ENCODE results near the gene CXCR5.

CXCR5 gene

DNA sequence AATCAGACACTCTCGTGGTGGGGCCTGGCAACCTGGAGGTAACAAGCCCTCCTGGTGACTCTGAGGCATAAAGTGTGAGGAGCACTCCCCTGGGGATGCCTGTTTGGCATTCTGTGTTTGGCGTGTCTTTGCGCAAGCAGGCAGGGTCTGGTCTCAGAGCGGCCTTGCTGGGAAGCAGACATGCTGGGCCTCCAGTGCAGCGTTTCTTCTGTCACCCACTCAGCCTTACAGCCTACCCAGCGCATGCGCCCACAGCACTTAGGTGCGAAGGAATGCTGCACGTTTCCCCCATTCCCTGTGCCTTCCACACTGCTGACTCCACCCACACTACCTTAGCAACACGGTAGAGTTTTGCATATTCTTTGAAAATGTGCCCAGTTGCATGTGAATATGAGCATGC, 7.4 kb upstream of the CXCR5 start:
- no peak for DNase-seq

DNA sequence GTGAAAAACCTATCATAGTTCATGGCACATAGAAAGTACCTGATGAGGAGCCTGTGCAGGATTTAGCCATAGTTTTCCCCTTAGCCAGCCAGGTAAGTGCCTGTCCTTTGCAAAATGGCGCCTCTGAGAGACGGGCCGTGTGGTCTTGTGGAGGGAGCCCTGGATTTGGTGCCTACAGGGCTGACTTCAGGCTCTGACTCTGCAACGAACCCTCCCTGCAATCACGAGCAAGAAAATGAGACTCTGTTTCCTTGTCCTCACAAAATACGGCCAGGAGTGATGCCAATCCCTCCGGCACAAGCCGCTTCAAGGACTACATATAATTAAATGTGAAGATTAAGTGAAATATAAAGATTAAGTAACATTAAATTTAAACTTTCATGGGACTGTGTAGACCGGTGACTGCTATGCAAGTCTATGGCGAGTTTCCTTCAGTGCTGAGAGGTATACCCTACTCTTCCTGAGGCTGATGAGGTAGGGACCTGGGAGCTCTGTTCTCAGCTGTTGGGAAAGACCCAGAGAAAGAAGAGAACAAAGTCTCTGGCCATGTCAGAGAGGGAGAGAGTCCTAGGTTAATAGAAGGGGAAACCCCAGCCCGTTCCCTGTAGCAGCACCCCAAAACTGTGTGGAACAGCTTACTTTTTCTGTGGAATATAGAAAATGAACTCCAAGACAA, 6.1 kb upstream of the CXCR5 start:
- DNase-seq, result no peak

DNA sequence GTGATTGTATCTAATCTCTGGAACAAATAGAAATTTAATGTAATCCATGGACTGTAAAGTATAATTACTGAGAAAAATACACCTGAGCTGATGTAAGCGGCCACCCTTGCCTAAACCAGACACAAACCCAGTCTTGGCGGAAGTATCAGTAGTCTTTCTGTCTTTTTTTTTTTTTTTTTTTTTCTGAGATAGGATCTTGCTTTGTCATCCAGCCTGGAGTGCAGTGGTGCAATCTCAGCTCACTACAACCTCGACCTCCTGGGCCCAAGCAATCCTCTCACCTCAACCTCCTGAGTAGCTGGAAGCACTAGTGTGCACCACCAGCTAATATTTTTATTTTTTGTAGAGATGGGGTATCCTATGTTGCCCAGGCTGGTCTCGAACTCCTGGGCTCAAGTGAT, 5.5 kb upstream of the CXCR5 start:
- DNase-seq, result no peak

DNA sequence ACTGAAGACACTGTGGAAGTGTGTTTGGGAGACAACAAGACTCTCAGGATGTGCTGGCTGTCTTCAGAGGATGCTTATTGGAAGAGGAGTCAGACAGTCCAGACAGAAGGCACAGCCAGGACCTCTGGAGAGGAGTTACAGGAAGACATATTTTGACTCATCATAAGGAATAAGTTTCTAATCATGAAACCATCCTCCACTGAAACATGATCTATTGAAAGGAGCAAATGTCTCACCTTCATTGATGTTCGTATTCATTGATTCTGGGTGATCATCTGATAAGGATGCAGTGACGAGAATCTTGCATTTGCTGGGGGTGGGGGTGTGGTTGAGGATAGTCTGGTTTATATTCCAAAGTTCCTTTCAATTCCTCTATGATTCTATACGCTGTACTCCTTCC, 2.5 kb upstream of the CXCR5 start:
- no peak for DNase-seq

DNA sequence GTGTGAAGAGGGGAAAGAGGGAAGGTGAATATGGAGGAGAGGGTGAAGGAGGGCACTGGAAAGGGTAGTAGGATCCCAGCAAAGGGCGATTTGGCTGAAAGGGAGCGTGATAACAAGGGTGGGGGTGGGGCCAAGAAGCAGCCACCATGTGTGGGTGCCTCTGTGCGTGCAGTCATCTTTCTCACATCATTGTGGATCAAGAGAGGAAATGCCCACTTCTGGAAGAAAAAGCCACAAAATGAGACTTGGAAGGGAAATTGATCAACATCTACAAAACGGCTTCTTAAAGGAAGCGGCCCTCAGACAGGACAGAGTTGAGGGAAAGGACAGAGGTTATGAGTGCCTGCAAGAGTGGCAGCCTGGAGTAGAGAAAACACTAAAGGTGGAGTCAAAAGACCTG, 1.2 kb upstream of the CXCR5 start:
- no peak for DNase-seq

DNA sequence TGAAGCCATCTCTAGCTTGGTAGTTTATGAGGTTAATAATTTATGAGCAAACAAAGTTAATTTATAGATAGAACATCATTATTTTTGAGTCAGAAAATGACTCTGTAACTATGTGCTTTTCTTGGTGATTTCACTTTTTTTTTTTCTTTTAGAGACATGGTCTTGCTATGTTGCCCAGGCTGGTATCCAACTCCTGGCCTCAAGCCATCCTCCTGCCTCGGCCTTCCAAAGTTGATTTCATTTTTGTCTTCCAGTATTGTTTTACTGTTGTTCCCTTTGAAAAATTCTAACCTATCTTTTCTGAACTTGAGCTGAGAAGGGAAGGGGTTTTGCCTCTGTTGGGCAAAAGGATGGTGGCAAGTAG, 706 bp upstream of the CXCR5 start:
- DNase-seq, result no peak

DNA sequence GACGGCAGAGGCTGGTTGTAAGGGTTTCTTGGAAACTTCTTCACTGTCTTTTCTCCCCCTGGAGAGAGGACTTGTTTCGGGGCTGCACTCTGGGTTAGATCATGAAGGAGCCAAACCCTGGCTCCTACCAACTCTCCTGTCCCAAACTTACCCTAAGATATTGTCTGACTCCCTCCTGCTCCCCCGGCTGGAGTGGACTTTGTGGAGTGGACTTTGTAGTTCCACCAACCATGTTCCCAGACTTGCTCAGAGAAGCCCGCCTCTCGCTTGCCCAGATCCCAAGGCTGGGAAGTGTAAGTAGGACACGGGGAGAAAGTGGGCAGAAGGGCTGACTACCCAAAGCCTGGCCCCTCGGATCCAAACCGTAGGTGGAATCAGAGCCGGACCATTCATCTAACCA, 1.2 kb downstream of the CXCR5 start:
- no peak for DNase-seq

DNA sequence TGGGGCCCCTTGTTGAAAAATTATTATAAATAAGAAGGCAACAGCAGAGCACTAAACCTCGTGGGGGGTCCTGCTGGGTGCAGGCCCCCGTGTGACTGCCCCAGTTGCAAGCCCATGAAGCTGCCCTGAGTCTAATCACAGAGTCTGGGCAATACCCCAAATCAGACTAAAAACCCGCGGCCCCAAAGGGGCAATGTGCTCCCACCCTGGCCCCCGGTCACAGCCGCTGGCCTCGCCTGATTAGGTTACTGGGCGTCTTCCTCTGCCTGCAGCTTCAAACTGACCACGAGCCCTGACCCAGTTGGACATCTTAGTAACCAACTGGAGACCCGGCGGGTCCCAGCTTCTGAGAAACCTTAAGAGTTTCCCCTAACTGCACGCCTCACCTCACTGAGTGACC, 1.6 kb downstream of the CXCR5 start:
- no peak for DNase-seq

DNA sequence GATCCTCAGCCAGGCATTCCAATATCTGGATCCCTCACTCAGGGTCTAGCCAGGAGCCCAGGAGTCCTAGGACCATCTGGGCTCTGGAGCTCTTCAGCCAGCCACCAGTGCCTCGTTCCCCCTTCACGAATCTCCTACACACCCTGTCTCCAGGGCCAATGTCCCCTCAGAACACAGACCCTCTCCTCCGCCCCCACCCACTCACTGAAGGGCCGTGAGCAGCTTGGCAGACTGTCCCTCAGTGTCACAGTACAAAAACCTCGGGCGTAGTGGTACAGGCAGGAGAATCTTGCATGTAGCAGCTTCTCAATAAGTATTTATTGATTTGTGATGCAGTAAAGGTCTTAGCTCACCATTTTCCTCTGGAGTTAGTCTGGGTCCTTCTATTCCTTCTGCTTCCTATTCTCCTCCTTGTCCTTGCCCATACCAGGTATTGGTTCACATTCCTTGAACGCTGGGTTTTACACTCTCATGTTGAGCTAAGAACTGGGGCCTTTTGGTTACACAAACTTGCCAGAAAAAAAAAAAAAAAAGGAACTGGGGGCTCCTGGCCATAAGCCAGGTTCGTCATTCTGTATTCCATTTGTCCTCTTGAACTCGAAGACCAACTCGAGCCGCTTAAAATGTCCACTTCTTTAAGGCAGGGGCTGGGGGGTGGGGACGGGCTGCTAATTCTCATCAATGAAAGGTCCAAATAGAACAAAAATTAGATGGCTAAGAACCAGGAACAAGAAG, 2.3 kb downstream of the CXCR5 start:
- no peak for DNase-seq

DNA sequence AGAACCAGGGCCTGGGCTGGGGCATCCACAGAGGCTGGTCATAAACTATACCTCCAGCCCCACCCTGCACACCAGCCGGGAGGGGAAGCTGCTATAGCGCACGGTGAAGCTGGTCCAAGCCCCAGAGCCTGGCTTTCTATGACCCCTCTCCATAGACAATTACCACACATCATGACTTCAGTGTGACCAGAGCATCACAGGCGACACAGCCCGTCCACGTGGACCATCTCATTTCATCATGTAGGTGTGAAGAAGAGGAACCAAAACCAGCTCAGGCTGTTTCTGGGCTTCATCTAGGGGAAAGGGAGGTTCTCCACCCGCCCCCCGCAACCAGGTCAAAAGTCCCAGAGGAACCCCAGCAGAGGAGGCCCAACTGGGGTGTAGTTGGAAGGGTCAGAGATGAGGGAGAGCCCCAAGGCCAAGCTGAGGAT, 3.0 kb downstream of the CXCR5 start:
- DNase-seq, result no peak

DNA sequence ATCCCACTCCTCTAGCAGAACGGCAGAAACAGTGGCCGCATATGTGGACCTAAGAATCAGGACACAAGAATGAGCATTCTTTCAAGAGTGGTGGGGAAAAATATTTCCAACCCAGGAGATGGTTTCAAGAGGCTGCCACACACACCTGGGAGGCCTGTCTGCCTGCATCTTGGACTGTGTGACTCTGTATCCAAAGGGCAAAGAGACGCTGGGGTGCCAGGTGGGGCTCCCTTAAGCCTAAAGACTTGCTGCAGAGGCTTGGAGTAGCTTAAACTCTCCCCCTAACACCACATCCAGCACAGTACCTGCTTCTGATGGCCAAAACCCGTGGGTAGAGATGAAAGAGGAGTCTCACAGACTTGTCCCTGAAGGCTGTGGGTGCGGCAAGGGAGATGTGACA, 3.5 kb downstream of the CXCR5 start:
- DNase-seq, result no peak

DNA sequence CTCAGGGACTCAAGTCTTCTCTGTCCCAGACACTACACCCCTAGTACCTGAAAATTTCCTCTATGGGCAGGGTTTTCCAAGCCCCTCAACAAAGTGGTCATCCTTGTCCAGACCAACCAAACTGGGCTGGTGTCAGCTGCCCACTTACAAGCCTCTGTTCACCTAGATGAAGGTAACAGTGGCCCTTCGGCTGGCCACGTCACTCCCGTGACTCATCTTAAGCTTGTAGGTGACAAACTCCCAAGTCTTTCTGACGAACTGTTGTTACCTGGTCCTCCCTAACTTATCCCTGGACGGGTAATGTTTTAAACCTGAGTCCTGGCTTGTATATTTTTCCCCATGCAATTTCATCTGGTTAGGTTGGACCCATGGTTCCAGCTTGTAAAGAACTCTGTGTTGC, 4.7 kb downstream of the CXCR5 start:
- DNase-seq, result no peak

DNA sequence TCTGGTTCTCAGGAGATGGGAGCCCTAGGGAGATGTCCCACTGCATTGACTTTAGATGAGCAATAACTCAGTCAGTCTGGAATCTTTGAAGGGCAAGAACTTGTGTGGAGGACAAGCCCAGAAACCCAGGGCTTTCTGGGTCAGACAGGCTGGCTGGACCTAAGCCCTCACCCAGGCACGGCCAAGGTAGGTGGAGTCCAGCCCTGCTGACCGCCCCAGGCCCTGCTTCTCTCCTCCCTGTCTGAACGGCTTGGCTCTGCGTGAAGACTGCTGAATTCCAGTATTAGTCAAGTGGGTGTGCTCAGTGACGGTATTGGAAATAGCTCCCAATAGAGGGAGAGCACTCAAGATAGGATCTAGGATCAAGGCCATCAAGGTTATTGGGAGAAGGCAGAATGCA, 6.1 kb downstream of the CXCR5 start:
- peak in 26 of 56 donors; percentile 6 to 71 (median 28) for DNase-seq

DNA sequence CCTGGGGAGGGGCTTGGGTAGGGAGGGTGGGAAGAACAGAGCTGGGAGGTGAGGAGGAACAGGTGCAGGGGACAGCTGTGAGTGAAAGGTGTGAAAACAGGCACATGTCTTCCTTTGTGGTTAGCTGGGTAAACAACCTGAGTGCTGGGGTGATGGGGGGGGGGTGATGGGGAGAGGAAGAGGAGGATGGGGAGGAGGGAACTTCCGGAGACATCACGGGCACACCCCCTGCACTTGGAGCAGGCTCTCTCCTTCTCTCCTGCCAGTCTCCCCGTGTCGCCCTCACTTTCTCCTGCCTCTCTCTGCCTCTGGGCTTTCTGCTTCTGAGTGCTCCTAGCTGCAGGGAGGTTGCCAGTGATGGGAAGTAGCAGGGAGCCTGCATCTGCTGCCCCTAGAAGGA, 8.8 kb downstream of the CXCR5 start:
- no peak for DNase-seq

DNA sequence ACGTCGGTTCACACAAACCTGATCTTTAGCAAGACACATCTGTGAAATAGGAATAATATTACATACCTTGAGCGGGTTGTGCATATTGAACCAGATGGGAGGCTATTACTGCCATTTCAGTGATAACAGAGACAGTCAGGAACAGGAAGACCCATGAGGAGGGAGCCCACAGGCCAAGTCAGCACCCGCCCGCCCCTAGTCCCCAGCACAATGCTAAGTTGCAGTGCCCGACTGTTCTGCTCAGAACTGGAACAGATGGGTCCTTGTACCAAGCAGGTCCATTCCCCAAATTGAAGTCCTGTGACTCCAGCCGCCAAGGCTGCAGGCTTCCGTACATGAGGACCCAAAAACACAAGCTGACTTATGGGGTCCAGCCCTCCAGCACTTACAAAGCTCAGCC, 9.3 kb downstream of the CXCR5 start:
- DNase-seq, result no peak

DNA sequence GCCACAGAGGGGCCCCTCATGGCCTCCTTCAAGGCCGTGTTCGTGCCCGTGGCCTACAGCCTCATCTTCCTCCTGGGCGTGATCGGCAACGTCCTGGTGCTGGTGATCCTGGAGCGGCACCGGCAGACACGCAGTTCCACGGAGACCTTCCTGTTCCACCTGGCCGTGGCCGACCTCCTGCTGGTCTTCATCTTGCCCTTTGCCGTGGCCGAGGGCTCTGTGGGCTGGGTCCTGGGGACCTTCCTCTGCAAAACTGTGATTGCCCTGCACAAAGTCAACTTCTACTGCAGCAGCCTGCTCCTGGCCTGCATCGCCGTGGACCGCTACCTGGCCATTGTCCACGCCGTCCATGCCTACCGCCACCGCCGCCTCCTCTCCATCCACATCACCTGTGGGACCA, 10.0 kb downstream of the CXCR5 start:
- no peak for DNase-seq

DNA sequence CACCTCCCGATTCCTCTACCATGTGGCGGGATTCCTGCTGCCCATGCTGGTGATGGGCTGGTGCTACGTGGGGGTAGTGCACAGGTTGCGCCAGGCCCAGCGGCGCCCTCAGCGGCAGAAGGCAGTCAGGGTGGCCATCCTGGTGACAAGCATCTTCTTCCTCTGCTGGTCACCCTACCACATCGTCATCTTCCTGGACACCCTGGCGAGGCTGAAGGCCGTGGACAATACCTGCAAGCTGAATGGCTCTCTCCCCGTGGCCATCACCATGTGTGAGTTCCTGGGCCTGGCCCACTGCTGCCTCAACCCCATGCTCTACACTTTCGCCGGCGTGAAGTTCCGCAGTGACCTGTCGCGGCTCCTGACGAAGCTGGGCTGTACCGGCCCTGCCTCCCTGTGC, 10.5 kb downstream of the CXCR5 start:
- no peak for DNase-seq

DNA sequence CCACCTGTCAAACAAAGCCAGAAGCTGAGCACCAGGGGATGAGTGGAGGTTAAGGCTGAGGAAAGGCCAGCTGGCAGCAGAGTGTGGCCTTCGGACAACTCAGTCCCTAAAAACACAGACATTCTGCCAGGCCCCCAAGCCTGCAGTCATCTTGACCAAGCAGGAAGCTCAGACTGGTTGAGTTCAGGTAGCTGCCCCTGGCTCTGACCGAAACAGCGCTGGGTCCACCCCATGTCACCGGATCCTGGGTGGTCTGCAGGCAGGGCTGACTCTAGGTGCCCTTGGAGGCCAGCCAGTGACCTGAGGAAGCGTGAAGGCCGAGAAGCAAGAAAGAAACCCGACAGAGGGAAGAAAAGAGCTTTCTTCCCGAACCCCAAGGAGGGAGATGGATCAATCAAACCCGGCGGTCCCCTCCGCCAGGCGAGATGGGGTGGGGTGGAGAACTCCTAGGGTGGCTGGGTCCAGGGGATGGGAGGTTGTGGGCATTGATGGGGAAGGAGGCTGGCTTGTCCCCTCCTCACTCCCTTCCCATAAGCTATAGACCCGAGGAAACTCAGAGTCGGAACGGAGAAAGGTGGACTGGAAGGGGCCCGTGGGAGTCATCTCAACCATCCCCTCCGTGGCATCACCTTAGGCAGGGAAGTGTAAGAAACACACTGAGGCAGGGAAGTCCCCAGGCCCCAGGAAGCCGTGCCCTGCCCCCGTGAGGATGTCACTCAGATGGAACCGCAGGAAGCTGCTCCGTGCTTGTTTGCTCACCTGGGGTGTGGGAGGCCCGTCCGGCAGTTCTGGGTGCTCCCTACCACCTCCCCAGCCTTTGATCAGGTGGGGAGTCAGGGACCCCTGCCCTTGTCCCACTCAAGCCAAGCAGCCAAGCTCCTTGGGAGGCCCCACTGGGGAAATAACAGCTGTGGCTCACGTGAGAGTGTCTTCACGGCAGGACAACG, 11.7 kb downstream of the CXCR5 start:
- DNase-seq, result no peak

DNA sequence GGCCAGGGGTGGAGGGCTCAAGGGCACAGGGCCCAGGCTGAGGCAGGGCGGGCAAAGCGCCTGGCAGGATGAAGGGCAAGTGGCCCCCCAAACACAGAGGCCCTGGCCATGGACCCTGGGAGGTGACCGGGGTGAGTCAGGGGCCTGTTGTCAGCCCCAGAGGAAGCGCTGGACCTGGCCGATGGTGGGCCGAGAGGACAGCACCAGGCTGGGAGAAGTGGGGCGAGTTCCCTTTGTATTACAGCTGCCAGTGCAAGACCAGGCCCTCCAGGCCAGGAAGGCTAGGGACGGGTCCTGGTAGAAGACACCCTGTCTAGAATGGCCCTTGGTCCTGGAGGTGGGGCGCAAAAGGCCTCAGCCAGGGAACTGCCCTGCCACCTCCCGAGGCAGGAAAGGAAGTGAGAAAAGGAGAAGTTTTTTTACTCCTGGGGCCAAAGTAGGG, 12.8 kb downstream of the CXCR5 start:
- no peak for DNase-seq

DNA sequence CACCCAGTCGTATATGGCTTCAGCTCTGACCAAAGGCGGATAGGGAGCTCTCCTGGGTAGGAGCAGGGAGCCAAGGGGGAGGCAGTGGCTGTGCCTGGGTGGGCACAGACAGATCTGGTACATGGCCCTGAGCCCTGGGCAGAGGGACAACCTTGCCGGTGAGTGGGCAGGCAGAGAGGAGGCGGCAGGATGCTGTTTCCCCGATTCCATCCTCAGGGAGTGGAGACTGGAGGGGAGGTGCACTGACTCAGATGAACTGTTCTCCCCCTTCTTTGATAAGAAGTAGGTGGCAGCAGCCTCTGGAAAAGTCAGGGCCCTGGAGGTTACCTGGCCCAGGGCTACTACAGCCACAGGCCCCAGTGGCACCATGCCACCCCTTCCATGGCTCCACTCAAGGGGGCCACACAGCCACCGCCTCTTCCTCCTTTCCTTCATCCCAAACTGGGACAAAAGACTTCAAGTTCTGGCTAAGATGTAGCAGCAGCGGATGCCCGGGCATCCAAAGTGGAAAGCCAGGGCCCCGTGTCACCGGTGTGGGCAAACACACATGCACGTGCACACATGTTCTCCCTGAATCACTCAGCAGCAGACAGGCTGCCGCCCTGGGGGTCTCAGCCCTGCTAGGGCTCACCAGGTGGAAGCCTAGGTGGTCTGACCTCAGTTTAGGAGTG, 13.4 kb downstream of the CXCR5 start:
- DNase-seq, result no peak

DNA sequence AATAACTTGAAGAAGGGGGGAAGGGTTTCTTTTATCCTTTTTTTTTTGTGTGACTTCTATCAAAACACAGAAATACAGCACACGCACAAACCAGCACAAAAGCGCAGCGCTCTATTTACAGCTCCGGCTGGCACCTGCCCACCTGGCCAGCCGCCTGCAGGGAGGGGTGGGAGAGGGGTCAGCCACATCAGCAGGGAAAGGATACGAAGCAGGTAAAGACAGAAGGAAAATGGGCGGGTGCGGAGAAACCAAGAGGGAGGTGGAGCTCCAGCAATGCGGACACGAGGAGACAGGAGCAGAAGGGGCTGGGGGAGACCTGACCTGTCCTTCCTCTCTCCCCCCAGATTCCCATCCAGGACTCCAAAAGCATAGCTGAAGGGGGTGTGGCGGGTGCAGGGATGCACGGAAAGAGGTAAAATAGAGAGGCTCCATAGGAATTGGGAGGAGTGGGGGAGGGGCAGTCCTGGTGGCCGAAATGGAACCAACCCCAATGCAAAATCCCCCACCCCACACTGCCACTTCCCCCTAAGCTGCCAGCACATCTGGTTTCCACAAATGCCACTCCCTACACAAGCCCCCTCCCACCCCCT, 14.1 kb downstream of the CXCR5 start:
- no peak for DNase-seq
